HG03045 (cell line): ENCODE data around the gene UBE4A.
"Not testable (repeated sequence)": the region's sequence is repeated elsewhere in the genome, so short reads cannot be mapped to it uniquely, and the experiment has no call there.

ENCODE experiments used
- ATAC-seq: cut with Tn5 transposase; IDR thresholded peaks from one replicate; pipeline ENCODE4 v1.9.1; 2021; ENCODE audit warnings: mild to moderate bottlenecking, moderate library complexity; ENCODE audit not compliant: unreplicated experiment

Gene UBE4A

GRCh38 chr11:118401151-118401879 lies 41.9 kb downstream of the UBE4A start, which contains the start of gene ATP5MG:
ATP5MG (plus strand) TSS chr11:118401606; CDS start chr11:118401666, 60 bp downstream.
- peak; percentile 70 for ATAC-seq

DNA sequence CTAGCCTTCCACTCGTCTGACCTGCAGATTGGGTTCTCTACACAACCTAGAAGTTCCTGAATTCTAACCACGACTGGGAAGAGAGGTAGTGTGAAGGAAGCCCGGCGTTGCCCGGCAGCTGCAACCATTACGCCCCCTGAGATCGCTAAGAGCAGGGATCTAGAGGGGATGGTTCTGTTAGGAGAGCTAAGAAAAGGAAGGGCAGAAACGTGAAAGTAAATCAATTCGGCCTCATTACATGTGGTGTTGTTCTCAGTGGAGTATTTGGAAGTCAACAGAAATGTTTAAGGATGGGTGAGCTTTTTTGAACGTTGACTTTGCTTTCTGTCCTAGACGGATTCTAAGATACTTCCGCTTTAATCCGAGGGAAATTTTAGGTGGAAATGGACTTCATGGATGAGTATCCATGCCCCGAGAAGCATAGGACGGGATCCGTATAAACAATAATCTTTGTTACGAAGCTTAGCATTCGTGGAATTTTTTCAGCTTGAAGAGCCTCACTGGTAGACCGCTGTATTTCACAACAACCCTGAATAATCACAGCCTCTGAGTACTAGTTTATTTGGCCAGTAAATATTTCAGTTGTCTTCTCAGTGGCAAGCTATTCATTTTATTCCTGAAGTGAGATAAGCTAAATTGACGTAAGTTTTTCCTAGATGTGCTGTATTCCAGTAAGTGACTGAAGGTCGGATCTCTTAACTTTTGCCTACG lies 42.6 kb downstream of the UBE4A start:
- ATAC-seq = no peak

DNA sequence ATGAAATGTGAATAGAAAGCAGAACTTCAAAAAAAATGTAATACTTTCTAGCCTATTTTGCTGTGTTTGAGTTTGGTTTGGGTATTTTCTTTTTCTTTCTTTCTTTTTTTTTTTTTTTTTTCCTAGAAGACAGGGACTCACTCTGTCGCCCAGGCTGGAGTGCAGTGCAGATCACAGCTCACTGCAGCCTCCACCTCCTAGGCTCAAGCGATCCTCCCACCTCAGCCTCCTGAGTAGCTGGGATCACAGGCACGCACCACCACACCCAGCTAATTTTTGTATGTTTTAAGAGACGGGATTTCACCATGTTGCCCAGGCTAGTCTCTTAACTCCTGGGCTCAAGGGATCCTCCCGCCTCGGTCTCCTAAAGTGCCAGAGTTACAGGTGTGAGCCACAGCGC lies 43.2 kb downstream of the UBE4A start:
- not testable (repeated sequence) for ATAC-seq

DNA sequence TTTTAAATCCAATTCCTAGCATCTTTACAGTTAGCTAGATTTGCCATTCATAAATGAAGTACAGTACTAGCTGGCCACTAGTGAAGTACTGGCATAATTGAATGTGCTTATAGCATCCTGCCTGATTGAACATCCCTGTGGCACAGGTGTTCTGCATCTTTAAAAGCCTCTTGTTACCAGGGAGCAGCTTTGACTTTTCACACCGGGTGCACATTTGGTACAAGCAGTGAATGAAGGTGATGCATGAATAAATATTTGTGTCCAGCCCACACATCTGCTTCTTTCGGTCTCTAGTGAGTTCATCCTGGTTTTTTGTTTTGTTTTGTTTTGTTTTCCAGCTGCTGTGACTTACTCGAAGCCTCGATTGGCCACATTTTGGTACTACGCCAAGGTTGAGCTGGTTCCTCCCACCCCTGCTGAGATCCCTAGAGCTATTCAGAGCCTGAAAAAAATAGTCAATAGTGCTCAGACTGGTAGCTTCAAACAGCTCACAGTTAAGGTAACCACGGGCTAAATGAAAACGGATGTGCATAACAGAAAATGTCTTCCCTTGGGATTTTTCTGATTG lies 47.3 kb downstream of the UBE4A start:
- no peak for ATAC-seq

GRCh38 chr11:118410055-118410745 lies 50.8 kb downstream of the UBE4A start:
- peak; percentile 41 for ATAC-seq

GRCh38 chr11:118411530-118411929 lies 52.1 kb downstream of the UBE4A start:
- no peak for ATAC-seq

DNA sequence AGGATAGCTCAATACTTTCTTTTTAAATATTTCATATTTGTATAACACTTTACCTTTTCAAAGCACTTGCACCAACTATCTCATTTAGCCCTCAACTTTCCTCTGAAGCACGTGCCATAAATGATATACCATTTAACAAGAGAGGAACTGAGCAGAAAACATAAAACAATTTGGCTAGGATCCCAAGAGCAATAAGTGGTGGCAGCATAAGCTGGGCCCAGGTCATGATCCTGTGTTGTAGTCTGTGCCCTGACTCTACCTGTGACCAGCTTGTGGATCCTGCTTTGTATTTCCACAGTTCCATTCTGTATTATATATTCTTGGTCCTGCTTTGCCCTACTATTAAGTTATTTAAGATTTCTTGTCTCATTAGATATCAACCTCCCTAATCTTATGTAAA lies 53.5 kb downstream of the UBE4A start:
- no peak for ATAC-seq

DNA sequence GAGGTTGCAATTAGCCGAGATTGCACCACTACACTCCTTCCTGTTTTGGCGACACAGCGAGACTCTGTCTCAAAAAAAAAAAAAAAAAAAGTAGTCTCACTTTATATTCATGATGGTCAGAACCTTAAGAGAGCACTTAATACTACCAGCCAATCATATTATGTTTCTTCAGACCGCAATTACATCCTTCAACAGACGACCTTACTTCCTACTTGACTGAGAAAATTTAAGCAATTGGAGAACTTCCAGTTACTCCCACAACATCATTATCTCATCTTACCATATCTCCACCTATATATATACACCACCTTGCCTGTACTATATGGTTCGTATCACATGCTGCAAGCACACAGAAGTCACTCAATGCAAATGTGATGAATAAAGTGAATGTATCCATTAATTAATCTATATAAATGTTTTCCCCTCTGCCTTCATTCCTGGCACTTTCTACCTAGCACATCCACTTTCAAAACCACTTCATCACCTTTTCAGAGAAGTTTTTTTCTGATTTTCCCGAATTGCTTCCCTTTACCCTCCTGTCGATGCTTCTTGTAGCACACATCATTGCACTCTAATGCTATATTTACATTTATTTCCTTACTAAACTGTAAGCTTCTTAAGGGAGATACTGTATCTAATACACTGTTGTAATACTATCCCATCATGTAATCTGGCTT lies 55.8 kb downstream of the UBE4A start:
- no peak for ATAC-seq

DNA sequence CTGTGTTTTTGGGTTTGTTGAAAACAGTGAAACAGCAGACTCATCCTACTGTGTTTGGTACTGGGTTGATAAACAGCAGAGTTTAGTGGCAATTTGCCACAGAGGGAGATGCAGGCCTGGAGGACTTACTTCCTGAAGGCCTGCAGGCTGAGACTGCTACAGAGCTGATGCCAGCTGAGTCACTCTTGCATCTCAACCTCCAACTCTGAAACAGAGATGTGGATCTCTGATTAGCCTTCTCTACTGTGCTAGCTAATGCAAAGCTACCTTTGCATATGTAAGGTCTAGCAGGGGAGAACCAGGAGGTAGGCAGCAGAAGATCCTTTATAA lies 56.3 kb downstream of the UBE4A start:
- ATAC-seq = no peak

DNA sequence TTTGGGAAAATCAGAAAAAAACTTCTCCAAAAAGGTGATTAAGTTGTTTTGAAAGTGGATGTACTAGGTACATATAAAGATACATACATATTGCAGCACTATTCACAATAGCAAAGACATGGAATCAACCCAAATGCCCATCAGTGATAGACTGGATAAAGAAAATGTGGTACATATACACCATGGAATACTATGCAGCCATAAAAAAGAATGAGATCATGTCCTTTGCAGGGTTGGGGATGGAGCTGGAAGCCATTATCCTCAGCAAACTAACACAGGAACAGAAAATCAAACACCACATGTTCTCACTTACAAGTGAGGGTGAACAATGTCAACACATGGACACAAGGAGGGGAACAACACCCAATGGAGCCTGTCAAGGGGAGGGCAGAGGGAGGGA lies 57.5 kb downstream of the UBE4A start:
- ATAC-seq = not testable (repeated sequence)

- no peak for ATAC-seq
Measured at GRCh38 chr11:118417801-118418200, 58.4 kb downstream of the UBE4A start.

GRCh38 chr11:118418766-118419165 lies 59.4 kb downstream of the UBE4A start:
- no peak for ATAC-seq

- ATAC-seq = no peak
Measured at GRCh38 chr11:118427707-118428106, 68.3 kb downstream of the UBE4A start.

DNA sequence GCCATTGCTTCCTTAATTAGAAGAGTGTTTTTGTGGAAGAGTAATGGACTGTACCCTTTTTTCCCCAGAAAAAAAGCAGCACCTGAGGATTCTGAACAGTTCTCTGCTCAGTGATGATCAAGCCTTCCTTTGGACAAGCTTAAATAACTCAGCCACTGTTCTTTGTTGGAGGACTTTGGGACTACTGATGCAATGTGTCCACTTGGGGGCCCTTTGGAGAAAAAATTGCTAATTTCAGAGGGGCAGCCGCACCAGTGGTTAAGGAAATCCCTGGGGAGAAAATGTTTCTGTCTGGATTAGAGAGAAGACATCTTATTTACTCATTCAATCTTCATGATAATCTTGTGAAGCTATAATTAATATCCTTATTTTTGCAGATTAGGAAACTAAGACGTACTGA lies 71.6 kb downstream of the UBE4A start:
- ATAC-seq = no peak

DNA sequence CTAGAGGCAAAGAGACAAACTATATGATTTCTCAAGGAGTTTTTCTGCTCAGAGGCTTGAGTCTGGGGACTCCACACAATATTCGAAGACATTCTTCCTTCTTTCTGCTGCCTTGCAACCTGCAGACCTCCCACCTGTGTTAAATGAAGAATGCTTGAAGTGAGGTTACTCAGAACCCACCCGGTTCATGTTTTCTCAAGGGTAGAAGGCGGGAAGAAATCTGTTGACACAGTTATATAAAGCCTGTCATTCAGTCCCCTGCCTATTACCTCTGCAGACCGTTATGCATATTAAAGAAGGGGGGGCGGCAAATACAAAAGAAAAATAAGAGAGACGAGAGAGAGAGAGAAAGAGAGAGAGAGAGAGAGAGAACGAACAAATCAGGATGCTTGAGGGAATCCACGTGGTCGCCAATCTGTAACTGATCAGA lies 74.7 kb downstream of the UBE4A start:
- no peak for ATAC-seq

DNA sequence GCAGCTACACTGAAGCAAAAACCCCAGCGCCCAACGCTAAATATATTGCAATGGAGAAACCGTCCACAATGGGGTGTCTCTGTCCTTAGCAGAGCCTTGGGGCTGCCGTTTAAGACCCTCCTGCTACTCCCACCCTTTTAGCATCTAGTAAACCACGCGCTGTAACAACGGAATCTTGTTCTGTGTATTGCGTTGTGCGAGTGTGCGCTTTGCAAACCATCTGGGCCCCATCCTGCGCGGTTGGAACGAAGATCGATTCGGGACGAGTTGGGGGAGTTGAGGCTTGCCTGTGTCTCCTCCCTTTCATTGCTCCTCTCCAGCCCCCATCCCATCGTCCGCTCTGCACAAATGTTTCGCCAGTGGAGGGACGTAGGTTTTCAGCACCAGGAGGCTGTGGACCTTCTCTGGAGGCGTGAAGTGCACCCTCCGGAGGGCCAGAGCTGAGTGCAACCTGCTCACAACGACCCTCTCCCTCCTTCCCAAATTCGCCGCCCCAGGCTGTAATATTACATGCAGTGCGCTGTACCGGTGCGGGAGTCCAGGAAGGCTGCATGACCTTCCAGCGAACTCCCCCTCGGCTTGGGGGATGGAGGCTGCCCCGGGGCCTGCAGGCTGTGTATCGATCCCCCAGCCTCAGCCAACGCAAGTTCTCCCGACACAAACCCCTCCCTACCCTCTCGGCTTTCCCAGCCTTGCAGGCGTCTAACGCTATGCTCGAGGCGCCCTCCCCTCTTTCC lies 75.3 kb downstream of the UBE4A start:
- ATAC-seq = no peak

- peak; percentile 20 for ATAC-seq
Measured at GRCh38 chr11:118435290-118435892, 76.0 kb downstream of the UBE4A start.

- peak; percentile 69 for ATAC-seq
Measured at GRCh38 chr11:118435893-118436624, 76.7 kb downstream of the UBE4A start, which contains the start of gene KMT2A. KMT2A (plus strand) TSS chr11:118436492; CDS start chr11:118436513, 21 bp downstream.

DNA sequence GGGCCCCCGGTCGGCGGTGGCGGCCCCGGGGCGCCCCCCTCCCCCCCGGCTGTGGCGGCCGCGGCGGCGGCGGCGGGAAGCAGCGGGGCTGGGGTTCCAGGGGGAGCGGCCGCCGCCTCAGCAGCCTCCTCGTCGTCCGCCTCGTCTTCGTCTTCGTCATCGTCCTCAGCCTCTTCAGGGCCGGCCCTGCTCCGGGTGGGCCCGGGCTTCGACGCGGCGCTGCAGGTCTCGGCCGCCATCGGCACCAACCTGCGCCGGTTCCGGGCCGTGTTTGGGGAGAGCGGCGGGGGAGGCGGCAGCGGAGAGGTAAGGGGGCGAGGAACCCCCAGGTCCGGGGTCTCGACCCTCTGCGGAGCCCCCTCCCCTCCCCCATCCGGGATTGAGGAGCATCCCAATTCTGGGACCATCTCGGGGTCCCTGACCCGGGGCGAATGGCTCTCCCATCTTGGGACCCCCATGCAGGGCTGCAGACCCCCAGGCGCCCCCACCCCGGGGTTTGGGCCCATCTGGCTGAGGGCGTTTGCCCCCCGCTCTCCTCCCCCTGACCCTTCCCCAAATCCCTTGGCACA lies 77.3 kb downstream of the UBE4A start:
- ATAC-seq = peak; percentile 18
